Measurements from ENCODE around the gene PMM1. TPM values are rescaled to one million over a fixed set of nuclear protein-coding genes. Genes with fewer than 3 reads are reported as not detected.

Gene PMM1
- total RNA-seq, 6 experiments from 2014 or later, result 21.6 to 45.1 (median 36.2) TPM

- WGBS (ENCODE audit: insufficient coverage, low coverage, low lambda C conversion rate, missing lambda C conversion rate), result 88% methylated on average over 3 of the region's 18 CpGs
- no peak overlapping the region for H3K4me3 ChIP-seq
- no peak overlapping the region for H3K27ac ChIP-seq
- ATAC-seq, result no peak
- intact Hi-C loops (cut with DNase I), result no loop called here
- peaks cover 0 to 62% (median 16%) of the 10 kb centered on the region in 4 donors for H3K36me3 ChIP-seq
- TF ChIP-seq CTCF (IDR thresholded peaks at IDR 0.05), result no peak
- TF ChIP-seq POLR2A (IDR thresholded peaks at IDR 0.05), result no peak
- no peaks in the 10 kb centered on the region for H3K9me3 ChIP-seq
- no peak for DNase-seq
- no peaks in the 10 kb centered on the region for H3K27me3 ChIP-seq
- peaks cover 0 to 6% (median 3%) of the 10 kb centered on the region in 4 donors for H3K4me1 ChIP-seq
Observed at GRCh38 chr22:41530890-41531714, 58.5 kb downstream of the PMM1 start.

GRCh38 chr22:41528938-41529561, 60.6 kb downstream of the PMM1 start:
- DNase-seq, result no peak
- Histone ChIP-seq H3K4me3 (no peak overlapping the region), H3K9me3 (no peaks in the 10 kb centered on the region), H3K36me3 (peaks cover 0 to 69% (median 19%) of the 10 kb centered on the region in 4 donors), H3K27me3 (no peaks in the 10 kb centered on the region), H3K4me1 (peaks cover 0 to 27% (median 12%) of the 10 kb centered on the region in 4 donors), H3K27ac (no peak overlapping the region)
- WGBS (ENCODE audit: insufficient coverage, low coverage, low lambda C conversion rate, missing lambda C conversion rate), result 41% methylated on average over 2 of the region's 13 CpGs
- intact Hi-C loops (cut with DNase I), result no loop called here
- TF ChIP-seq POLR2A (IDR thresholded peaks at IDR 0.05) (no peak), CTCF (IDR thresholded peaks at IDR 0.05) (no peak)
- ATAC-seq, result no peak

- TF ChIP-seq CTCF (IDR thresholded peaks at IDR 0.05) (no peak), POLR2A (IDR thresholded peaks at IDR 0.05) (no peak)
- Histone ChIP-seq H3K4me1 (peaks cover 0 to 35% (median 16%) of the 10 kb centered on the region in 4 donors), H3K27me3 (no peaks in the 10 kb centered on the region), H3K4me3 (no peak overlapping the region), H3K36me3 (peaks cover 0 to 68% (median 19%) of the 10 kb centered on the region in 4 donors), H3K27ac (no peak overlapping the region), H3K9me3 (no peaks in the 10 kb centered on the region)
- ATAC-seq (no peak), DNase-seq (no peak)
- 82% methylated on average over 4 of the region's 16 CpGs for WGBS (ENCODE audit: insufficient coverage, low coverage, low lambda C conversion rate, missing lambda C conversion rate)
- intact Hi-C loops (cut with DNase I), result no loop called here
Observed at GRCh38 chr22:41528132-41528766, 61.4 kb downstream of the PMM1 start.

Other genes starting within 250 kb of the PMM1 start
- 10 to 100 TPM in 4 of 6 experiments, 1 to 10 TPM in 2; 6.1 to 28.9 (median 15.5) TPM for gene TEF, start 207.9 kb downstream of the PMM1 start, total RNA-seq
- gene TOB2, start 143.0 kb downstream of the PMM1 start, total RNA-seq, result 10 to 100 TPM; 11.6 to 33.4 (median 19.4) TPM
- gene PHF5A, start 121.1 kb downstream of the PMM1 start, total RNA-seq, result 10 to 100 TPM; 12.1 to 20.7 (median 14.5) TPM
- 100 to 1,000 TPM in 2 of 6 experiments, 10 to 100 TPM in 4; 62.6 to 135 (median 66.8) TPM for gene ACO2, start 120.7 kb downstream of the PMM1 start, total RNA-seq
- gene POLR3H, start 45.4 kb downstream of the PMM1 start, total RNA-seq, result 10 to 100 TPM in 5 of 6 experiments, 1 to 10 TPM in 1; 9.5 to 23.0 (median 18.0) TPM
- gene CSDC2, start 28.8 kb downstream of the PMM1 start, total RNA-seq, result 1 to 10 TPM in 1 of 6 experiments, under 1 TPM in 4, not detected in 1; 0.31 to 3.8 (median 0.37) TPM
- gene DESI1, start 31.2 kb upstream of the PMM1 start, total RNA-seq, result 10 to 100 TPM; 34.8 to 49.5 (median 40.9) TPM
- 100 to 1,000 TPM in 2 of 6 experiments, 10 to 100 TPM in 4; 71.0 to 122 (median 91.1) TPM for gene XRCC6, start 31.5 kb upstream of the PMM1 start, total RNA-seq
- 10 to 100 TPM; 43.1 to 65.4 (median 50.1) TPM for gene SNU13, start 99.0 kb upstream of the PMM1 start, total RNA-seq
- gene MEI1, start 109.7 kb upstream of the PMM1 start, total RNA-seq, result 1 to 10 TPM in 1 of 6 experiments, under 1 TPM in 5; 0.37 to 1.0 (median 0.60) TPM
- gene CCDC134, start 210.8 kb upstream of the PMM1 start, total RNA-seq, result 1 to 10 TPM; 2.6 to 5.2 (median 3.4) TPM
- gene SREBF2, start 243.3 kb upstream of the PMM1 start, total RNA-seq, result 10 to 100 TPM; 26.7 to 63.4 (median 37.2) TPM